HepG2 (cell line): ENCODE results near the gene SLC7A10. TPM values are rescaled to one million over a fixed set of nuclear protein-coding genes. Genes with fewer than 3 reads are reported as not detected.

ENCODE experiments used
- ATAC-seq: fragments of 200-7000 bp; cut with Tn5 transposase; 3 replicates; pipeline ENCODE4 v1.9.1; 2020; ENCODE audit warnings: mild to moderate bottlenecking, moderate library complexity
- BruUV-seq: library from RNA; stranded (reverse); fragments of 400-500 nt; replicated peaks from 2 replicates; lab custom pipeline; 2021; lab: Mats Ljungman, UMichigan
- CTCF ChIA-PET: fragments of 300-600 bp; formaldehyde crosslinking; extraction: SDS; loops from one replicate; lab custom pipeline; 2021; ENCODE audit warnings: low total read pairs, inconsistent platforms, low intra/inter-chr PET ratio; lab: Yijun Ruan, JAX
- POLR2A ChIA-PET: fragments of 350-600 bp; sonication (Branson Sonifier 250); formaldehyde crosslinking; loops from one replicate; lab custom pipeline; 2020; ENCODE audit warnings: antibody characterized with exemption, inconsistent platforms; lab: Yijun Ruan, JAX
- DNase-seq: peaks from one replicate; pipeline ENCODE4 v3.0.0-alpha.2; 2015; ENCODE audit warnings: low spot score
- FAIRE-seq: peaks from 3 replicates; lab custom pipeline; 2011; peaks lifted over from hg19 to GRCh38; lab: Jason Lieb, UNC
- H2AFZ ChIP-seq: one replicate; pipeline ENCODE4 v1.6.1; 2011; ENCODE audit warnings: low read length, inconsistent platforms
- H3K27ac ChIP-seq: fragments of 300-600 bp; 3 replicates; pipeline ENCODE4 v1.8.0; 2011; ENCODE audit warnings: mixed run types, mild to moderate bottlenecking, mixed read lengths, low read length, inconsistent platforms; ENCODE audit not compliant: insufficient read depth; ENCODE audit errors: extremely low read length
- H3K27me3 ChIP-seq, 2 experiments: fragments of 200-600 bp in 1 of 2; 2 replicates in 1 of 2; 3 replicates in 1 of 2; pipeline versions ENCODE4 v1.6.0 to v1.8.0; 2011; ENCODE audit warnings: low read length in 2 of 2, mild to moderate bottlenecking in 2 of 2, moderate library complexity in 2 of 2, inconsistent platforms in 1 of 2; ENCODE audit not compliant: insufficient read depth in 2 of 2, control insufficient read depth in 1 of 2
- H3K36me3 ChIP-seq, 2 experiments: fragments of 200-600 bp in 1 of 2; replicated peaks in 1 of 2; 2 replicates in 1 of 2; 3 replicates in 1 of 2; pipeline versions ENCODE4 v1.5.1 to v1.8.0; 2011; ENCODE audit warnings: low read length in 2 of 2, inconsistent platforms in 1 of 2; ENCODE audit not compliant: insufficient read depth in 2 of 2, control insufficient read depth in 1 of 2
- H3K4me1 ChIP-seq: 2 replicates; pipeline ENCODE4 v1.5.1; 2012; ENCODE audit warnings: low read length, inconsistent platforms; ENCODE audit not compliant: insufficient read depth
- H3K4me2 ChIP-seq: 2 replicates; pipeline ENCODE4 v1.6.0; 2011; ENCODE audit warnings: low read depth, low read length, inconsistent platforms
- H3K4me3 ChIP-seq, 3 experiments: fragments of 200-600 bp in 1 of 3; sonication (generic), shearing (Covaris generic) in 1 of 3; replicated peaks in 1 of 3; 2 replicates each; pipeline ENCODE4 v1.5.1; 2011 to 2016; ENCODE audit warnings: low read length in 3 of 3, inconsistent platforms in 2 of 3, low read depth in 2 of 3, mild to moderate bottlenecking in 2 of 3, control low read depth in 1 of 3, mixed read lengths in 1 of 3; ENCODE audit not compliant: insufficient read depth in 1 of 3
- H3K79me2 ChIP-seq: one replicate; pipeline ENCODE4 v1.6.1; 2011; ENCODE audit warnings: low read length, inconsistent platforms; ENCODE audit not compliant: insufficient read depth
- H3K9ac ChIP-seq: 2 replicates; pipeline ENCODE4 v1.6.0; 2011; ENCODE audit warnings: mild to moderate bottlenecking, low read depth, low read length, inconsistent platforms; ENCODE audit not compliant: insufficient read depth
- H3K9me3 ChIP-seq: 2 replicates; pipeline ENCODE4 v1.5.1; 2012; ENCODE audit warnings: mild to moderate bottlenecking, low read length
- H4K20me1 ChIP-seq: 2 replicates; pipeline ENCODE4 v1.6.0; 2011; ENCODE audit warnings: inconsistent platforms, mild to moderate bottlenecking, low read length, moderate library complexity; ENCODE audit not compliant: insufficient read depth
- AGO2 ChIP-seq: fragments of 200-400 bp; formaldehyde crosslinking; optimal IDR thresholded peaks from 2 replicates; pipeline ENCODE3; 2017; ENCODE audit warnings: mild to moderate bottlenecking, low read depth, low read length, moderate library complexity
- JARID2 ChIP-seq: sonication (generic); formaldehyde crosslinking; IDR thresholded peaks from 2 replicates; pipeline ENCODE4 v1.8.1; 2023; ENCODE audit warnings: missing genetic modification reagents, inconsistent platforms; ENCODE audit not compliant: insufficient replicate concordance
- MBD4 ChIP-seq: IDR thresholded peaks from 2 replicates; pipeline ENCODE4 v1.6.1; 2012; ENCODE audit warnings: low read length, inconsistent platforms, borderline replicate concordance
- MTF2 ChIP-seq: sonication (generic); formaldehyde crosslinking; IDR thresholded peaks from 2 replicates; pipeline ENCODE4 v1.5.0; 2020; ENCODE audit warnings: missing genetic modification reagents, borderline replicate concordance
- SKIL ChIP-seq: sonication (generic); formaldehyde crosslinking; IDR thresholded peaks from 2 replicates; pipeline ENCODE4 v1.8.0; 2022; ENCODE audit warnings: missing genetic modification reagents, mild to moderate bottlenecking, moderate library complexity, borderline replicate concordance
- ZBTB26 ChIP-seq: IDR thresholded peaks from 2 replicates; pipeline ENCODE4 v1.6.1; 2016; ENCODE audit warnings: missing compliant biosample characterization, missing genetic modification reagents, borderline replicate concordance
- ZBTB38 ChIP-seq: sonication (generic); formaldehyde crosslinking; IDR thresholded peaks from 2 replicates; pipeline ENCODE4 v1.5.1; 2020; ENCODE audit warnings: mild to moderate bottlenecking, missing genetic modification reagents
- ZNF468 ChIP-seq: sonication (generic); formaldehyde crosslinking; IDR thresholded peaks from 2 replicates; pipeline ENCODE4 v1.8.0; 2022; ENCODE audit warnings: mild to moderate bottlenecking, moderate library complexity, missing genetic modification reagents
- ZNF563 ChIP-seq: sonication (generic); formaldehyde crosslinking; IDR thresholded peaks from 2 replicates; pipeline ENCODE4 v1.8.0; 2022; ENCODE audit warnings: mild to moderate bottlenecking, moderate library complexity, missing genetic modification reagents
- ZNF598 ChIP-seq: sonication (generic); formaldehyde crosslinking; IDR thresholded peaks from 2 replicates; pipeline ENCODE4 v1.5.1; 2020; ENCODE audit warnings: mild to moderate bottlenecking, missing genetic modification reagents, borderline replicate concordance
- ZNF790 ChIP-seq: sonication (generic); formaldehyde crosslinking; IDR thresholded peaks from 2 replicates; pipeline ENCODE4 v1.8.0; 2022; ENCODE audit warnings: missing genetic modification reagents, mild to moderate bottlenecking, borderline replicate concordance
- WGBS: methylation state at CpG from one replicate; pipeline ENCODE4 v1.1.6; 2017; ENCODE audit warnings: low lambda C conversion rate; 5-methylcytosine and 5-hydroxymethylcytosine counted together
- in situ Hi-C: cut with HindIII; loops from 2 replicates; pipeline ENCODE4 v1.10.0; 2017; ENCODE audit warnings: low pct_unique_long_range_greater_than_20kb; ENCODE audit not compliant: extremely low pct_ligation_motif_present
- intact Hi-C: fragments of 100-400 bp; cut with micrococcal nuclease; formaldehyde crosslinking; loops from one replicate; pipeline ENCODE4 v1.10.0; 2022; ENCODE audit not compliant: unreplicated experiment
- polyA plus RNA-seq, 8 experiments: library from polyadenylated mRNA; depleted of rRNA in 3 of 8; stranded (reverse) in 7 of 8; unstranded in 1 of 8; fragments of >200 nt; fragmentation: Illumina TruSeq in 4 of 8; extraction: Trizol in 4 of 8; gene quantifications; 2 replicates each; pipeline versions ENCODE4 v1.2.1 to v1.2.3, GENCODE V29; 2011 to 2016; ENCODE audit warnings: low read depth in 4 of 8, missing spikeins in 1 of 8, mixed read lengths in 1 of 8; ENCODE audit not compliant: insufficient read depth in 1 of 8
- total RNA-seq, 5 experiments: library from RNA; depleted of rRNA; stranded (reverse); fragments of >200 nt; fragmentation: Illumina TruSeq; extraction: Trizol; gene quantifications; 2 replicates each; pipeline ENCODE4 v1.2.3, GENCODE V29; 2016; ENCODE audit warnings: low read depth in 1 of 5
- TF ChIP-seq, protein P1 (sequence below): sonication (generic); formaldehyde crosslinking; IDR thresholded peaks from 2 replicates; pipeline ENCODE4 v1.5.1; 2020; ENCODE audit warnings: mild to moderate bottlenecking, missing genetic modification reagents, moderate library complexity

Gene SLC7A10
- total and polyA plus RNA-seq, 2 of the 13 experiments (the other 11 are each of a cell fraction or from before 2014, with no cell fraction given), result 1.1 to 2.2 TPM

DNA sequence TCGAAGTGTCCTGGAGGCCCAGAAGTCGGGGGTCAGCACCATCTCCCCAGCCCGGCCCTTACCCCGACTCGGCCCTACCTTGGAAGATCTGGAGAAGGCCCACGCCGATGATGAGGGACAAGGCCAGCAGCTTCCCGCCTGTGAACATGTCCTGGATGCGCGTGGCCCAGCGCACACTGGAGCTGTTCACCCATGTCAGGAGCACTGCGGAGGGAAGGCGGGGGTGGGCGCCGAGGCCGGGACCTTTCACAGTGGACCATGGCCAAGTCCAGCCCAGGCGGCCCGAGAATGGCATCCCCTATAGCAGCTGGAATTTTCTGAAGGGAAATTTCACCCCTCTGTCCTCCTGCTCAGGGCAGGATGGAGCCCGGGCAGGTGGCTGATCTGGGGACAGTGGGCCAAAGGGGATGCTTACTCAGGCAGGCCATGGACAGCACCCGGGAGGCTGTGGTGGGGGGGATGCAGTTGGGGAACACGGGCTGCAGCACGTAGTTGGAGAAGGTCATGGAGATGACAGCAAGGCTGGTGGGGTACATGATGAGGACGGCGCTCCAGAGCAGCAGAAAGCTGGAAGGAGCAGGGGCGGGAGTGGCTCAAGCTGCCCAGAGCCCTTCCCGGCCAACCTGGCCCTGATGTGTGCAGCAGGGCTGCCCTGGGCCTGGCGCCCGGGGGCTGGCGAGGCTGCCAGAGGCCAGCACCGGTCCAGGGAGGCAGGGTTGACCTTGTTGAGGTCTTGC lies 13.0 kb downstream of the SLC7A10 start:
- Histone ChIP-seq H3K36me3 (no peaks in the 10 kb centered on the region), H3K79me2 (no peaks in the 10 kb centered on the region), H3K27ac (no peak overlapping the region), H2AFZ (no peak overlapping the region), H3K9me3 (no peaks in the 10 kb centered on the region), H3K9ac (no peak overlapping the region), H3K4me1 (peaks cover 33% of the 10 kb centered on the region), H3K4me3 (peak overlapping the region in 1 of 3 experiments; percentile 33; a peak in 1 of 6 replicates), H3K27me3 (peaks cover 7 to 14% of the 10 kb centered on the region in 2 experiments; a peak in 3 of 5 replicates), H3K4me2 (peak overlapping the region; percentile 24; the same call in 1 of the 2 replicates), H4K20me1 (no peaks in the 10 kb centered on the region)
- DNase-seq, result no peak
- FAIRE-seq, result no peak
- POLR2A ChIA-PET, result no interaction called here
- in situ Hi-C loops, result no loop called here
- intact Hi-C loops, result no loop called here
- peak; percentile 42 for ATAC-seq
- 22% methylated on average over 12 of the region's 30 CpGs for WGBS
- TF ChIP-seq JARID2 (CRISPR knock-in tag), result no peak
- no peak for TF ChIP-seq MTF2 (CRISPR knock-in tag)
- no peak for TF ChIP-seq ZNF468
- TF ChIP-seq ZNF790 (CRISPR knock-in tag), result no peak
- TF ChIP-seq ZNF563 (CRISPR knock-in tag), result no peak
- TF ChIP-seq ZBTB26 (CRISPR knock-in tag), result no peak
- TF ChIP-seq ZNF598 (CRISPR knock-in tag), result no peak
- TF ChIP-seq, protein P1, sequence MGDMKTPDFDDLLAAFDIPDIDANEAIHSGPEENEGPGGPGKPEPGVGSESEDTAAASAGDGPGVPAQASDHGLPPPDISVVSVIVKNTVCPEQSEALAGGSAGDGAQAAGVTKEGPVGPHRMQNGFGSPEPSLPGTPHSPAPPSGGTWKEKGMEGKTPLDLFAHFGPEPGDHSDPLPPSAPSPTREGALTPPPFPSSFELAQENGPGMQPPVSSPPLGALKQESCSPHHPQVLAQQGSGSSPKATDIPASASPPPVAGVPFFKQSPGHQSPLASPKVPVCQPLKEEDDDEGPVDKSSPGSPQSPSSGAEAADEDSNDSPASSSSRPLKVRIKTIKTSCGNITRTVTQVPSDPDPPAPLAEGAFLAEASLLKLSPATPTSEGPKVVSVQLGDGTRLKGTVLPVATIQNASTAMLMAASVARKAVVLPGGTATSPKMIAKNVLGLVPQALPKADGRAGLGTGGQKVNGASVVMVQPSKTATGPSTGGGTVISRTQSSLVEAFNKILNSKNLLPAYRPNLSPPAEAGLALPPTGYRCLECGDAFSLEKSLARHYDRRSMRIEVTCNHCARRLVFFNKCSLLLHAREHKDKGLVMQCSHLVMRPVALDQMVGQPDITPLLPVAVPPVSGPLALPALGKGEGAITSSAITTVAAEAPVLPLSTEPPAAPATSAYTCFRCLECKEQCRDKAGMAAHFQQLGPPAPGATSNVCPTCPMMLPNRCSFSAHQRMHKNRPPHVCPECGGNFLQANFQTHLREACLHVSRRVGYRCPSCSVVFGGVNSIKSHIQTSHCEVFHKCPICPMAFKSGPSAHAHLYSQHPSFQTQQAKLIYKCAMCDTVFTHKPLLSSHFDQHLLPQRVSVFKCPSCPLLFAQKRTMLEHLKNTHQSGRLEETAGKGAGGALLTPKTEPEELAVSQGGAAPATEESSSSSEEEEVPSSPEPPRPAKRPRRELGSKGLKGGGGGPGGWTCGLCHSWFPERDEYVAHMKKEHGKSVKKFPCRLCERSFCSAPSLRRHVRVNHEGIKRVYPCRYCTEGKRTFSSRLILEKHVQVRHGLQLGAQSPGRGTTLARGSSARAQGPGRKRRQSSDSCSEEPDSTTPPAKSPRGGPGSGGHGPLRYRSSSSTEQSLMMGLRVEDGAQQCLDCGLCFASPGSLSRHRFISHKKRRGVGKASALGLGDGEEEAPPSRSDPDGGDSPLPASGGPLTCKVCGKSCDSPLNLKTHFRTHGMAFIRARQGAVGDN, result peak; percentile 52
- peak; percentile 33 for TF ChIP-seq AGO2
- 0 out of 2 replicates have a peak, but pooled peaks have one; percentile 13 for TF ChIP-seq SKIL (CRISPR knock-in tag)
- no peak for TF ChIP-seq MBD4
- 0 out of 2 replicates have a peak, but pooled peaks have one; percentile 24 for TF ChIP-seq ZBTB38
- CTCF ChIA-PET, result no interaction called here
- BruUV-seq, result no TSS peak
